Measurements from ENCODE around the gene TYW3. TPM values are rescaled to one million over a fixed set of nuclear protein-coding genes. Genes with fewer than 3 reads are reported as not detected.

Gene TYW3
- total and polyA plus RNA-seq, 2 donors (not counting 1 experiment from before 2014, with no cell fraction given) = 6.9 to 22.6 TPM

DNA sequence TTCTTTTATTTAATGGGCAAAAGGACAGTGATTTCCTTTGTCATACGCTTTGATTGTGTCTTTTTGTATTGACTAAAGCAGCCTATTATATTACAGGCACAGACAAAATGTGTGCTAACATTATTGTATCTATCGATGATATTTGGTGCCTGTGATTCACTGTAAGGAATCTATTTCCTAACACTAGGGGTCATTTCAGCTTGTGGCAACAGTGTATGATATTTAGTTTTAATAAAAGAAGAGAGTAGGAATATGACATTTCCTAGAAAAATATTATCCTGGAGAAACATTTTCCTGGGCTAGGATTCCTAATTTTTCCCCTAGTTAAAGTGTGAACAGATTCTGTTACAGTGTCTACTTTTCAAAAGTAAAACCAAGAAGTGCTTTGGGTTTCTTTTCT is 42.8 kb downstream of the TYW3 start:
- Histone ChIP-seq H3K27ac (ENCODE audit: low read length in 2 of 2) (no peak overlapping the region), H3K79me2 (ENCODE audit: control insufficient read depth, insufficient read depth, low read length) (no peaks in the 10 kb centered on the region), H4K20me1 (ENCODE audit: control insufficient read depth, insufficient read depth, low read length, poor library complexity, severe bottlenecking) (no peaks in the 10 kb centered on the region), H3K27me3 (replicated peaks in 1 of 4; ENCODE audit: control extremely low read depth in 1 of 4, control insufficient read depth in 3 of 4, insufficient read depth in 4 of 4, low read length in 3 of 4) (peaks cover 0 to 6% (median 0%) of the 10 kb centered on the region in 4 experiments), H3K4me2 (replicated peaks; ENCODE audit: low read depth, low read length, poor library complexity, severe bottlenecking) (no peak overlapping the region), H3K9me3 (ENCODE audit: control extremely low read depth in 1 of 3, control insufficient read depth in 2 of 3, insufficient read depth in 1 of 3, low read length in 2 of 3) (no peaks in the 10 kb centered on the region), H3K36me3 (replicated peaks in 1 of 2; ENCODE audit: control extremely low read depth in 1 of 2, control insufficient read depth in 1 of 2, extremely low read depth in 1 of 2, insufficient read depth in 2 of 2, low read length in 1 of 2) (no peaks in the 10 kb centered on the region), H3K4me3 (ENCODE audit: control extremely low read depth in 1 of 5, extremely low read depth in 1 of 5, insufficient read depth in 1 of 5, low read depth in 2 of 5, low read length in 4 of 5) (no peak overlapping the region), H3K9ac (ENCODE audit: low read length) (no peak overlapping the region), H2AFZ (ENCODE audit: insufficient read depth, low read depth, low read length, poor library complexity, severe bottlenecking) (no peak overlapping the region), H3K4me1 (ENCODE audit: control insufficient read depth in 2 of 2, insufficient read depth in 2 of 2, low read length in 2 of 2) (no peaks in the 10 kb centered on the region)
- POLR2A ChIA-PET = no interaction called here
- no CpG with 5 or more reads among the region's 2 CpGs for WGBS (ENCODE audit: insufficient coverage)
- CTCF ChIA-PET = interaction anchor here (1.6 kb wide), 1 partner anchor 427 kb away, joined by 4 read pairs; no protein-coding TSS in a partner anchor
- intact Hi-C loops (cut with micrococcal nuclease) = no loop called here
- H3K4me1 Mint-ChIP-seq = peaks cover 2% of the 10 kb centered on the region
- ATAC-seq (ENCODE audit: low read depth) (no peak), DNase-seq (no peak)
- peaks cover 8% of the 10 kb centered on the region for H3K27me3 Mint-ChIP-seq
- TF ChIP-seq, protein P1, sequence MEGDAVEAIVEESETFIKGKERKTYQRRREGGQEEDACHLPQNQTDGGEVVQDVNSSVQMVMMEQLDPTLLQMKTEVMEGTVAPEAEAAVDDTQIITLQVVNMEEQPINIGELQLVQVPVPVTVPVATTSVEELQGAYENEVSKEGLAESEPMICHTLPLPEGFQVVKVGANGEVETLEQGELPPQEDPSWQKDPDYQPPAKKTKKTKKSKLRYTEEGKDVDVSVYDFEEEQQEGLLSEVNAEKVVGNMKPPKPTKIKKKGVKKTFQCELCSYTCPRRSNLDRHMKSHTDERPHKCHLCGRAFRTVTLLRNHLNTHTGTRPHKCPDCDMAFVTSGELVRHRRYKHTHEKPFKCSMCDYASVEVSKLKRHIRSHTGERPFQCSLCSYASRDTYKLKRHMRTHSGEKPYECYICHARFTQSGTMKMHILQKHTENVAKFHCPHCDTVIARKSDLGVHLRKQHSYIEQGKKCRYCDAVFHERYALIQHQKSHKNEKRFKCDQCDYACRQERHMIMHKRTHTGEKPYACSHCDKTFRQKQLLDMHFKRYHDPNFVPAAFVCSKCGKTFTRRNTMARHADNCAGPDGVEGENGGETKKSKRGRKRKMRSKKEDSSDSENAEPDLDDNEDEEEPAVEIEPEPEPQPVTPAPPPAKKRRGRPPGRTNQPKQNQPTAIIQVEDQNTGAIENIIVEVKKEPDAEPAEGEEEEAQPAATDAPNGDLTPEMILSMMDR (IDR thresholded peaks at IDR 0.05) = no peak
- no peak overlapping the region for H3K4me3 Mint-ChIP-seq
- no peaks in the 10 kb centered on the region for H3K9me3 Mint-ChIP-seq (ENCODE audit: insufficient read depth)
- no peak overlapping the region for H3K27ac Mint-ChIP-seq

DNA sequence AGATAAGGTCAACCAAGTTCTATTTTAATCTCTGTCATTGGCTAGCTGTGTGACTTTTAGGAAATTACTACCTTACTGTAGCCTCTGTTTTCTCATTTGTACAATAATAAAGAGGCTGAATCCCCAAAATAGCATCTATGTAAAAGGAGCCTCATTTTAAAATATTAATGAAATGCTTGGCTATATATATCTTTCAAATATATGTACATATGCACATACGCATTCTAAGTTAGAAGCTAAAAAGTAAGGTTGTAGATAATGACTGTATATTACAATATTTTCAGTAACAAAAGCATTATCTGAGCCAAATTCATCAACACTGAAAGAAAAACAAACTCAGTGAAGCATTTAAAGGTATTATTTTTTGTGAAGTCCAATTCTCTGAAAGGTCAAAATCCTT is 44.6 kb downstream of the TYW3 start:
- Mint-ChIP-seq H3K27me3 (peaks cover 4% of the 10 kb centered on the region), H3K4me1 (no peaks in the 10 kb centered on the region), H3K27ac (no peak overlapping the region), H3K9me3 (ENCODE audit: insufficient read depth) (no peaks in the 10 kb centered on the region), H3K4me3 (no peak overlapping the region)
- no peak for TF ChIP-seq EZH2 (IDR thresholded peaks at IDR 0.05; ENCODE audit: borderline replicate concordance, insufficient read depth, low read depth, low read length, poor library complexity, severe bottlenecking)
- TF ChIP-seq, protein P1 (IDR thresholded peaks at IDR 0.05) = no peak
- no peak overlapping the region for H3K9ac ChIP-seq (ENCODE audit: low read length)
- H4K20me1 ChIP-seq (ENCODE audit: control insufficient read depth, insufficient read depth, low read length, poor library complexity, severe bottlenecking) = no peaks in the 10 kb centered on the region
- DNase-seq (no peak), ATAC-seq (ENCODE audit: low read depth) (no peak)
- no CpG with 5 or more reads among the region's 1 CpG for WGBS (ENCODE audit: insufficient coverage)
- no peak overlapping the region for H3K27ac ChIP-seq (ENCODE audit: low read length in 2 of 2)
- no peak overlapping the region for H2AFZ ChIP-seq (ENCODE audit: insufficient read depth, low read depth, low read length, poor library complexity, severe bottlenecking)
- H3K9me3 ChIP-seq (ENCODE audit: control extremely low read depth in 1 of 3, control insufficient read depth in 2 of 3, insufficient read depth in 1 of 3, low read length in 2 of 3) = no peaks in the 10 kb centered on the region
- intact Hi-C loops (cut with micrococcal nuclease) = no loop called here
- no peaks in the 10 kb centered on the region for H3K36me3 ChIP-seq (replicated peaks in 1 of 2; ENCODE audit: control extremely low read depth in 1 of 2, control insufficient read depth in 1 of 2, extremely low read depth in 1 of 2, insufficient read depth in 2 of 2, low read length in 1 of 2)
- POLR2A ChIA-PET = no interaction called here
- CTCF ChIA-PET = no interaction called here
- no peak overlapping the region for H3K4me2 ChIP-seq (replicated peaks; ENCODE audit: low read depth, low read length, poor library complexity, severe bottlenecking)
- H3K79me2 ChIP-seq (ENCODE audit: control insufficient read depth, insufficient read depth, low read length) = no peaks in the 10 kb centered on the region
- H3K4me1 ChIP-seq (ENCODE audit: control insufficient read depth in 2 of 2, insufficient read depth in 2 of 2, low read length in 2 of 2) = no peaks in the 10 kb centered on the region
- H3K27me3 ChIP-seq (replicated peaks in 1 of 4; ENCODE audit: control extremely low read depth in 1 of 4, control insufficient read depth in 3 of 4, insufficient read depth in 4 of 4, low read length in 3 of 4) = peaks cover 0 to 6% (median 0%) of the 10 kb centered on the region in 4 experiments
- H3K4me3 ChIP-seq (ENCODE audit: control extremely low read depth in 1 of 5, extremely low read depth in 1 of 5, insufficient read depth in 1 of 5, low read depth in 2 of 5, low read length in 4 of 5) = no peak overlapping the region
